Islet precursor cell (in vitro differentiated cells): ENCODE data around the gene JAG1.
A peak's percentile ranks its signal among the peaks of the same experiment; 100 is the strongest.

Experiments
- DNase-seq: peaks from one replicate; pipeline ENCODE4 v3.0.0-alpha.2; 2018

The JAG1 gene

DNA sequence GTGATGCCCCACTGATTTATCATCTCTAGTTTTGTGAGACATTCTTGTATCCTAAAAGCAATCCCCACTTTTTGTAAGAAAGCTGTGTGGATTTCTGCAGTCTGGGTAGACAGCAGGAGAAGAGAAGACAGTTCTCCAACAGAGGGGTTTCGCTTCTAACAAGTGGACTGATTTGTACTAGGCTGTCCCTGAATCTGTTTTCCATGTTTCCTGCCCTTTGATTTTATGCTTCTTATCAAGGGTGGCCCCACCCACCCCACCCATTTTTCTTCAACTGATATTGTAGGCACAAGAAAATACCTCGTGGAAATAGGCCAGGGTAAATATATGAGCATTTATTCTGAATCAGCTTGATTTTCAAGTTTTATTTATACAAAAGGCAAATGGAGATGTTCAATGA lies 25.7 kb upstream of the JAG1 start:
- DNase-seq = no peak

GRCh38 chr20:10696650-10697049 lies 22.9 kb upstream of the JAG1 start:
- no peak for DNase-seq

- DNase-seq = no peak
These were observed 15.6 kb upstream of the JAG1 start for GRCh38 chr20:10689385-10689784.

DNA sequence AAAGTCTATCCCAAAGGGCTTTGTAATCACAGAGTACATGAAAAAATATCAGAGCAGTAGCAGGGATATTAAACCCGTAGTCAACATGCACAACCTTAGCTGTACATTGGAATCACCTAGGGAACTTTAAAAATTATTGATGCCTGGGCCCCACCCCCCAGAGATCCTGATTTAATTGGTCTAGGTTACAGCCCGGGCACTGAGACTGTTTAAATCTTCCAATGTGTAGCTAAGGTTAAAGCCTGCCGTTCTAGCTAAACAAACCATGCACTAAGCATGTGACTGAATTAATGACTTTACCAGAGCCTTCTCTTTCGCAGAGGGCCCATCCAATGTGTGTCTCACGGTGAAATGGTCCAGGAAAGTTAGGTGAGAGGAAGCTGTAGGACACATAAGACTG lies 14.1 kb upstream of the JAG1 start:
- DNase-seq = no peak

DNA sequence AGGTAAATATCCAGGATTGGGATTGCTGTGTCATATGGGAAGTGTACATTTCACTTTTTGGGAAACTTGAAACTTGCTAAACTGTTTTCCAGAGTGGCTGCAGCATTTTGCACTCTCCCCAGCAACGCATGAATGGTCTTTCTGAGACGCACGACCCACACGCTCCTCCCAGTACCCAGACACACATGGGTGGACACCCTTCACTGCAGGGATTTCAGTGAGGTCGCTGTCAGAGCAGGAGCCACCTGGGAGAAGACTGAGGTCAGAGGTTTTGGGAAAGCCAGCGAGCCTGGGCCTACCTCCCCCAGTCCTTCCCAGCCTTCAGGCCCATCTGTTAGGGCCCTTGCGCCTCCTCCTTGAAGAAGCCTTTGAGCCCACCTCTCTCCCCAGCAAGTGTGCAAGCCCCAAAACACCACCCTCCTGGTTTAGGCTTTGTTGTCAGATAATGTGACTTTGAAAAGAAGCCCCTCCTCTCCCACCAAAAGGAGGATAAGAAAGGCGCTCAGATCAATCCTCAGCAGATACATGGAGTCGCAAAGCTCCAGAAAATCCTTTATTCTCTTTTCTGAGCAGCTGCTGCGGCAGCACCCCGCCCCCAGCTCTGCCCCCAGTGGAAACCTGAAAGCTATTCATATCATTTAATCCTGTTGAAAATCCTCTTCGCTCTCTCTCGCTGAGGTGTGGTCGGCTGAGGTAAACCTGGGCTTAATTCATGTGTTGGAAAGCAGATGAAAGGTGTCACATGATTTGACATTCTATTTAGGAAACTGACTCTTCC lies 12.7 kb upstream of the JAG1 start:
- no peak for DNase-seq

DNA sequence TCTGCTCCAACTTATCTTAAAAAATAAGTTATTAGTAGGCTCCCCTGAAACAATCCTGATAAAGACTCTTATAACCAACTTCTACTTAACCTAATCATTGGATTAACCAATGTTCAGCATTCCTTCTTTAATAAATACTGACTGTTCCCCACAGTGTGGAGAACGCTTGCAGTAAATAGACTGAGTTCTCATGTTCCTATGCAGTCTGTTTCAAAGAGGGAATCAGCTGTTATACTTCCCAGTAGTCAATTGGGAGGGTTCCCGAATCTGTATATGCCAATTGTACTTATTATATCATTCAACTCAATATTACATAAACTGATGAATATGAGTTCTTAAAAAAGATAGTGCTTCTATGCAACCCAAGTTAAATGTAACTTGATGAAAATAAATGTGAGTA lies 9.7 kb upstream of the JAG1 start:
- no peak for DNase-seq

- peak; percentile 65 for DNase-seq
These were observed 9.1 kb upstream of the JAG1 start for GRCh38 chr20:10682939-10683338.

DNA sequence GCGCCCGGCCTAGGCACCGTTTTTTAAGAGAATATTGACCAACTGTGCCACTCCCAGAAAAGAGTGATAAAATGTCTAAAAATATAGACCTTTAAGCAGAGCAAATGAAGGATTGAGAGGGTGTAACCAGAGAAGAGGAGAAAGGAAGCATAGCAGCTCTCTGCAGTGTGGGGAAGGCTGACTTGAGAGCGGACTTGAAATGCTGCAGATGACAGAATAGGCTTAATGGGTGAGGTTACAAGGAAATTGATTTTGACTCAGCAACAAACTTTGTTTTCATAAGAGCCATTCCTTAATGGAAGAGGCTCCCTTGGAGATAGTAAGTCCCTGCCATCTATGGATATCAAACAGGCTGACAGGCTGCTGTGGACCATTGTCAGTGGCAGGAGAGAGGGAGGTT lies 7.7 kb upstream of the JAG1 start:
- DNase-seq = no peak

GRCh38 chr20:10680571-10680970 lies 6.8 kb upstream of the JAG1 start:
- no peak for DNase-seq

DNA sequence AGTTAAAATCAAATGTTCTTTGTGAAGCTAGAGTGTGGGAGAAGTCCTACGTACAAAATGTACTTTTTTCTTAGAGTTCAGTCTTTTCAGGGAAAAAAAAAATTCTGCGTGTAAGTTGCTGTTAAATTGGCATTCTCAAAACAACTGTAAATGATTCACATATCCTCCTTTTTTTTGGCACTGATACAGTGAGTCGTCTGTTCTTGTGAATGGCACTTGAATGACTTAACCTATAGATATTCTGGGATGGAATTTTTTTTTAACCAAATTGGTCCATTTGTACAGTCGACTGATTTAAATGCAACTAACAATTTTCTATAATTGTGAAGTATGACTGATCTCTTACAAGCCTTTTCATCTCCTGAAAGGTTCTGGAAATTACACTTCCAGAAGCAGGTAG lies 5.5 kb upstream of the JAG1 start:
- DNase-seq = no peak

- no peak for DNase-seq
These were observed 2.7 kb upstream of the JAG1 start for GRCh38 chr20:10676518-10676917.

- no peak for DNase-seq
These were observed 1.6 kb upstream of the JAG1 start for GRCh38 chr20:10675450-10675848.

DNA sequence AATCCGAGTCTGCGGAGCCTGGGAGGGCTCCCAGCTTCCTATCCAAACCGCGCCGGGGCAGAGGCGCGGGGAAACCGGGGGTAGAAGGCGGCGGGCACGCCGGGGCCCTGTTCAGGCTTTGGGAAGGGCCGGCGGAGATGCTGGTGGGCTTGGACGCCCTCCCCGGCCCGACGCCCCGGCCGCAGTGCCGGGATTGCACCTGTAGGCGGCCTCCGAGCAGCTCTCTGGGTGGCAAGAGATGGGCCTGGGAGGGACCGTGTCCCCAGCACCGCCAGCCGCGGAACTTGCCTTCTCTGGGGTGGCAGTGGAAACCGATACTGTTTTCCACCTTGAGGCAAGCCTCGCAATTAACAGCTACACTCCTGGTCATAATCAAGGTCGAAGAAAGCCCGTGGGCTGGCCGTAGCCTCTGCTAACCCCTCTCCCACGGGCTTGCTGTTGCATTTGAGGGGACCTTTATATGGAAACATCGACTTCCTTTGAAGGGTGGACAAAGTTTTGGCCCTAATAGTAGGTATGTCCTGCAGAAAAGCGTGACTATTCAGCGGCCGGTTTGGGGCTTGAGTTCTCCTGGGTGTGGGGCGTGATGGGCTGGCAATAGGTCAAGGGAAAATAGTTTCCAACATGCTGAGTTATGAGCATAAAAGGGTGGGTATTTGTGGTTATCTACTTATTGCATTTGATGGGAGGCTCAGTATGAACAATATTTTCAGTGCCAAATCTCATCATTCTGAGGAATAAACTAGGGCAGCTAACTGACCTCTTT lies 1.1 kb upstream of the JAG1 start:
- peak; percentile 94 for DNase-seq

DNA sequence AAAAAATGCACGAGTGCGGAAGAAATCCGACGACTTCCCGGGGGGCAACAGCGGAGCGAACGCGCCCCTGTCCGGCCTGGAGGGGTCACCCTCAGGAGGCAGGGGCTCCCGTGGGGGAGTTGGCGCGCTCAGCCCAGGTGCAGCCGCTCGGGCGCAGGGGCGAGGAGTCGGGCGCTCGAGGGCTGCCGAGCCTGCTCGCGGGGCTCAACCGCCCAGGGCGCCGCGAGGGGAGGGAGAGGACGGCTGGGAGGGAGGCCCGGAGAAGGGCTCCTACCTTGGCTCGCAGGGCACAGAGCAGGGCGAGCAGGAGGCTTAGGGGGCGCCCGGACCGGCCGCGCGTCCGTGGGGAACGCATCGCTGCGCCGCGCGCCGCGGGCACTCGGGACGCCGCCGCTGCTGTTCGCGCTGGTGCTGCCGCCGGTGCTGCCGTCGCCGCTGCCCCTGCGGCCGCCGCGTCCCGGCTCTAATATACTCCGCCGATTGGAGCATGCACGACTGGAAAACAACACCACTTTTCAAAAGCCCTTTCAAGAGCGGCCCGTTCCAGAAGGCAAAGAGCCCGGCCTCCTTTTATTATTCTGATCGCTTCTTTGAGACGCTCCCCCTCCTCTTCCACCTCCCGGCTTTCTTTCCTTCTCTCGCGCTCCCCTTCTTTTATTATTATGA lies 490 bp downstream of the JAG1 start:
- no peak for DNase-seq

DNA sequence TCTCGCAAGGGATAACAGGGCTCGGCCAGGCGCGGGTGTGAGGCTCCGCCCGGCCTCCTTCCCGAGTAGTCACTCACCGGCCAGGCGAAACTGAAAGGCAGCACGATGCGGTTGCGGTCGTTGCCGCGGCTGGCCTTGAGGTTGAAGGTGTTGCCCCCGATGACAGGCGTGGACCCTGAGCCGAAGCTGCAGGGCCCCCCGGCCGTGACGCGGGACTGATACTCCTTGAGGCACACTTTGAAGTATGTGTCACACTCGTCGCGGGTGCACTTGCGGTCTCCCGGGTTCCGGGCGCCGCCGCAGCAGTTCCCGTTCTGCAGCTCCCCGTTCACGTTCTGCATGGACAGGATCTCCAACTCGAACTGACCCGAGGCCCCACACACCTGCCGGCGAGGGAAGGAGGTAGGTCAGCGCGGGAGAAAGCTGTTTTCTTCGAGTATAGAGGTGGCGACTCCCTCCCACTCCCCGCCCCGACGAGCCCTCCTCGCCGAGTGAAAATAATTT lies 1.1 kb downstream of the JAG1 start:
- no peak for DNase-seq

GRCh38 chr20:10671919-10672623 lies 1.7 kb downstream of the JAG1 start:
- no peak for DNase-seq

GRCh38 chr20:10671221-10671918 lies 2.4 kb downstream of the JAG1 start:
- peak; percentile 86 for DNase-seq

DNA sequence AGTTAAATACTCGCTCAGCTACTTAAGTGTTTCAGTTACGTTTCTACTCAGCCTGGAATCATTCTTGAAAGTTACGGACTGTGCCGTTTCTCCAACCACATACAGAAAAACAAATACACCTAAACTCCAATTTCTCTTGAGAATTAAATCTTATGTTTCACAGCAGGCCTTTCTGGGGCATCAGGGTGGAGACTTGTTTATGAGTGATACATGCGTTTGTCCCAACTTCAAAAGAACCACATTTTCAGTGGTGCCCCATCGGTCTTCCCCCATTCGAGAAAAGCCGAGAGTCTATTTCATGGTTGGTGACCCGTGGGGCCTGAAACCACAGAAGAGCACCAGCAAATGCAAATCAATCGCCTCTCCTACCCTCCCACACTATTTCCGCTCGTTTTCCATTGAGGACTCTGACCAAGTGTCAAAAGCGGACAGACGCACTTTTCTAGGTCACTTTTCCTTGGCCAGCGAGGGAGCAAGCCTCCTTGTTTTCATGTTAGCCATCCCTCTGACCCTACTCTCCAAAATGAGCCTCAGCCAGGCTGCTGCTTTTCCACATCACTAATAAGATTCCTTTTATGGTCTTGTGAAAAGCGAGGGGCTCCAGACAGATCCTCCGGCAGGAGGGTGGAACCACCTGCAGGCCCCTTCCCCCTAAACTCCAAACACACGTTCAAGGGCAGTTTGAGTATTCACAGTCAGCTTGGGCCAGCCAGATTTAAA lies 3.1 kb downstream of the JAG1 start:
- DNase-seq = no peak

- no peak for DNase-seq
These were observed 3.9 kb downstream of the JAG1 start for GRCh38 chr20:10669843-10670446.

- no peak for DNase-seq
These were observed 5.0 kb downstream of the JAG1 start for GRCh38 chr20:10668677-10669368.
